ENCODE data around the gene ACKR1. TPM values are rescaled to one million over a fixed set of nuclear protein-coding genes. Genes with fewer than 3 reads are reported as not detected.

Gene ACKR1
- total RNA-seq, 1 experiment from 2014 or later, result not detected

DNA sequence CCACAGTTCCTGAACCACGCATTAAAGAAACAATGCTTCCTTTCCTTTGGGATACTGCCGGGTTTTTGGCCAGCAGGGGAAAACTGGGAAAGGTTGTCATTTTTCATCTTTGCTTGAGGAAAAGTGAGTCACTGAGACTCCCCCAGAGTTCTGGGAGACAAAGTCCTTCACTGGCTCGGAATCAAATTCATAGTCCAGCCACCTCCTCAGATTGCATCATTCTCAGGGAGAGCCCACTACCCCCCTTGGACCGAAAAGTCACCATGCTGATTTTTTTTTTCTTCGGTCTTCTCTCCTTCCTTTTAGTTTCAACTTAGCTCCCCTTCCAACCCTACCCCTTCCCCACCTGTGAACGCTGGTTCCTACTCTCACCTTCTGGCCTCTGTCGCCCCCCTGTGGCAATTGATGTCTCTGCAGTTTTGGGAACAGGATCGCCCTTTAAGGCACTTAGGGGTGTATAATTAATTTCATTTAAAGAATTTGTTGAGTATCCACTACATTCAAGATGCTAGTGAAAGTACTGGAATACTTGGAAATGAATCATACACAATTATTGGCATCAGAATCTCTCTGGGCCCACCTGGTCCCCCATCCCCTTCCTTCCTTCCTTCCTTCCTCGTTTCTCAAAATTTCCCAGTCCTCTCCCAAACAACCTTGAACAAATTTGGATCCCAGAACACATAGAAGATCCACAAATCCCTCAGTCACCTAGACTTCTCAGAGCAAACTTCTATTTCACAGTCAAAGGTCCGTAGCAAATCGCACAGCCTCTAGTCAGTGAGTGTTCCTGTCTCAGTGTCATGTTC is 6.9 kb downstream of the ACKR1 start:
- in situ Hi-C loops (cut with HindIII; ENCODE audit: low pct_unique_long_range_greater_than_20kb, low sequenced_read_pairs), result no loop called here
- DNase-seq (ENCODE audit: low read depth), result peak; percentile 49

DNA sequence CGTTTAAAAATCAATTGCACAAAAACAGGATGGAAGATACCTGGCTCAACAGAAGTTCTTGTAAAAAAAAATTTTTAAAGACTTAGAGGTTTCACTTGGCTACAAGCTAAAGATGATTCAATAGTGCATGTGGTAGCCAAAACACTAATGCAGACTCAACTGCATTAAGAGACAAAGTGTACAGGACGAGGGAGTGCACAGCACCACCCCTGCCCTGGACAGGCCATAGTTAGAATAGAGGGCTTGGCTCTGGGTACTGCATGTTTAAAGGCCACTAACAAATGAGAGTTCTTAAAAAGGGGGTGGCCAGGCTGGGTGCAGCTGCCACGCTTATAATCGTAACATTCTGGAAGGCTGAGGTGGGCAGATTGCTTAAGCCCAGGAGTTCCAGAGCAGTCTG is 7.9 kb downstream of the ACKR1 start:
- in situ Hi-C loops (cut with HindIII; ENCODE audit: low pct_unique_long_range_greater_than_20kb, low sequenced_read_pairs), result no loop called here

DNA sequence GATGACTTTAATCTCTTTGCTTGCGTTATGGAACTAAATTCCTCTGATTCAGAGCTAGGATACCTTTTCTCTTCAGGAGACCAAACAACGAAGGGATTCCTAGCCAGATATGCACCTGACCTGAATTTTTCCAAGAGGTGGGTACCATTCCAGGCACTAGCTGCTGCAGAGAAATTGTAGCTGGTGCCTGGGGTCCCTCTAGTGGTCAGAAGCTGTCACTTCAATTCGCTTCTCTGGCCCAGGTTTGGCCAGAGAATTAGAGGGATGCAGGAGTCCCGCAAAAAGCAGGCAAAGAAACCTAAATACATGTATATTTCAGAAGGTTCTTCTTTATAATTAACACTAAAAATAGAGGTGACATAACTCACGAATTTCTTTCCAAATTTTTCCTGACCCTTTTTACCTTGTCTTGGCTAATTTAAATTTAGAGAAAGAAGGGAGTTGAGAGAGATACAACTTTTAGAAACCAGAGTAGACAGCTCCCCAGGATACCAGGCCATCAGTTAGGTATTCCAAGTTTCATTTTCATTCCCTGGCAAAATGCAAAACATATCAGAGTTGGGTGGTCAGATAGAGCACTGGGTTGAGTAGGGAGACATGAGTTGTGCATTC is 9.6 kb downstream of the ACKR1 start:
- in situ Hi-C loops (cut with HindIII; ENCODE audit: low pct_unique_long_range_greater_than_20kb, low sequenced_read_pairs), result no loop called here

More for the DNA sequence above, 7.9 kb downstream of the ACKR1 start:
- no peak for DNase-seq (ENCODE audit: low read depth)

DNA sequence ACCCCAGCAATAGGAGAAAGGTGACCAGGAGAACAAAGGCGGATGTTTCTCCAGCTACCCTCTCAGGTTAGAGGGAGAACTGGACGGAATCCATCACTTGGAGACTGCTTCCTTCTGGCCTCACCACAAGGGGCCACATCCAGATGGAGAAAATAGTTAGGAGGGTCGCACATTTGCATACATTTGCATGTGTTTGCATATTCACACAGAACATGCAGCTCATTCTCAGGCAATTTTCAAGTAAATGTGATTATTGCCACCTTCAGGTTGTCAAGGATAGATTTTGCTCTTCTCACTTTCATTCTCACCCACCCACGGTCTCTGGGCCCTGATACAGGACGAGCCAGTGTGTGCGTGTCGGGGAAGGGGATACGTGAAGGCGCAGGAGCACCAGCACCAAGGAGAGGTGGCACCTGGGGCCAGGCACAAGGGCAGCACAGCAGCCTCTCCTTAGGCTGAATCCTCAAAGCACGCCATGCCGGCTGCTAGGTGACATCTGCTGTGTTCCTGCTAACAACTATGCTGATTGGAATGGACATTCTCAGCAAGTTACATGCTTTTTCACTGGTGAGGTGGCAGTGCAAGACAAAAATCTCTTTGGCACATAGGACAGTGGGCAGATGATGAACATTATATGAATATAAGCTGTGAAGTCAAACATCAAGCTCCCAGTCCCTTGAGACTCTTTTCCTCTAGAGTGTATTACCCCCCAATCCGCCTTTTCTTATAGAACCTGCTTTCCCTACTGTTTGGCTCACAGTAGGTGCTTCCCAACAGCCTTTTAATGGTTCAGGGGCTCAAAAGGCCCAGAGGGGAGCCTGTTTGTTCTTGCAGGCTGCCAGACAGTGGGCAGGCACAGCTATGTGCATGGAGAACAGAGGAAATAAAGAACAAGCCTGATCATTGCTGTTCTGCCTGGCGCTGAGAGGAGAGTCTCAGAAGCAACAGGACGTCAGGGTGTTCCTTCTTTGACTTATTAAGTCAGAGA is 14.3 kb downstream of the ACKR1 start:
- in situ Hi-C loops (cut with HindIII; ENCODE audit: low pct_unique_long_range_greater_than_20kb, low sequenced_read_pairs), result no loop called here
- no peak for DNase-seq (ENCODE audit: low read depth)

More for the DNA sequence above, 9.6 kb downstream of the ACKR1 start:
- DNase-seq (ENCODE audit: low read depth), result peak; percentile 37

DNA sequence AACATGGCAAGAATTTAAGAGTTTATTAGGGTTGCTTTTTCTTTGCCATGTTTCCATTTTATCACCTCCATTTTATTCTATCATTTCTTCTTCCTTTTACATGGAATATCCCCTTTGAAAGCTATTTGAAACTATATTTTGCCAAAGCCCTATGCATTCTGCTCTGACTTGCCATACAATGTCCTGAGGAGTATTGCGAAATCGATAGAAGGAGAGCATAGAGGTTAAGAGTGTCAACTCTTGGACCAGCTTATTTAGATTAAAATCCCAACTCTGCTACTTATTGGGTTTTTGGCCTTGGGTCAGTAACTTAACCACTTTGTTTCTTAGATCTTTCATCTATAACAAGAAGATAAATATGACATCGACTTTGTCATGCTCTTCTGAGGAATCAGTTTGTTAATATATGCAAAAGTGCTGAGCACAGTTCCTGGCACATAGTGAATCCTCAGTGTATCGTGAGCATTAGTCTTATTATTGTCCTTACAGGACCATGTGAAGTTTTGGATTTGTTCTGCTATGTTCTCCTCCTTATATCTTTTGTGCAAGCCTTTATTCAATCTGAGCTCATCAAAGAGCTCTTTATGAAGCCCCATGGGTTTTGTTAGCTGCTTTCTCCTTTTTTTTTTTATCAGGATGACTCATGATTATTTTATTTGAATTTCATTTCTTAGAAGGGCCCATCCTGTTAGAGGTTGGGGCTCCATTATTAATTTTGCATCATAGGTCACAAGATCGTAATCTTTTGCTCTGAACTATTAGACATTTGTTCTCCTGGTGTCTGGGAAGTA is 17.6 kb downstream of the ACKR1 start:
- no peak for DNase-seq (ENCODE audit: low read depth)
- in situ Hi-C loops (cut with HindIII; ENCODE audit: low pct_unique_long_range_greater_than_20kb, low sequenced_read_pairs), result no loop called here

DNA sequence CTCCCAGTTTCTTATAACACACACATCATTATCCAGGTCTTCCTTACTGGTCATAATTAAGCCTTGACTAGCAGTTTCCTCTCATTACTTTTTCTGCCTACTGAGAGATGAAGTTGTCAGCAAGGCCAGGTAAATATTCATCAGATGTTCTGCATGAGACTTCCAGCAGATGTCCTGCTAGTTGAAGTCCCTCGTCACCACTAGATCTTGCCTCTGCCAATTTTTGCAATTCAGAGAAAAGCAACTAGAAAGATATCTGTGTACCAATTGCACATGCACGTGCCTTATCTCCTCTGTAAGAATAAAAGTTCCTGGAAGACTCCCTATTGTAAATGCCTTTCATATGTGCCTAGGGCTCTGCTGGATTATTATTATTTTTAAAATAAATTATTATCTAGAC is 18.3 kb downstream of the ACKR1 start:
- no peak for DNase-seq (ENCODE audit: low read depth)
- in situ Hi-C loops (cut with HindIII; ENCODE audit: low pct_unique_long_range_greater_than_20kb, low sequenced_read_pairs), result no loop called here

DNA sequence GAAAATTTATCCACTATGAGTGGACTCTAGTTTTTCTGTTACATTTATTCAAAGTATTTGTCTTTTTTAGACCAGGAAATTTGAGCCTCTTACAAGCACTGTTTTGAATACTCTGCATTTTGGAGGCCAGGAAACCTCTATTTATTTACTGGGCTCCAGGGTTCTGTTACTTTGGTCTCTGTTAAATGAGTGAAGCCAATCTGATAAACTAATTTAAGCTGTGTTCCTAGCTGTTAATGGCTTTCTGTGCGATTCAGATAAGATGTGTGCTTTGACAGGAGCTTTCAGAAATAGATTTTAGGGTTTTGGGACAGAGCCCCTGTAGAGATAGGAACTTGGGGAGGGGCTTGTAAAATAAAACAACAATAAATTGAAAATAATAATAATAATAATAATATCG is 23.9 kb downstream of the ACKR1 start:
- in situ Hi-C loops (cut with HindIII; ENCODE audit: low pct_unique_long_range_greater_than_20kb, low sequenced_read_pairs), result no loop called here
- no peak for DNase-seq (ENCODE audit: low read depth)

DNA sequence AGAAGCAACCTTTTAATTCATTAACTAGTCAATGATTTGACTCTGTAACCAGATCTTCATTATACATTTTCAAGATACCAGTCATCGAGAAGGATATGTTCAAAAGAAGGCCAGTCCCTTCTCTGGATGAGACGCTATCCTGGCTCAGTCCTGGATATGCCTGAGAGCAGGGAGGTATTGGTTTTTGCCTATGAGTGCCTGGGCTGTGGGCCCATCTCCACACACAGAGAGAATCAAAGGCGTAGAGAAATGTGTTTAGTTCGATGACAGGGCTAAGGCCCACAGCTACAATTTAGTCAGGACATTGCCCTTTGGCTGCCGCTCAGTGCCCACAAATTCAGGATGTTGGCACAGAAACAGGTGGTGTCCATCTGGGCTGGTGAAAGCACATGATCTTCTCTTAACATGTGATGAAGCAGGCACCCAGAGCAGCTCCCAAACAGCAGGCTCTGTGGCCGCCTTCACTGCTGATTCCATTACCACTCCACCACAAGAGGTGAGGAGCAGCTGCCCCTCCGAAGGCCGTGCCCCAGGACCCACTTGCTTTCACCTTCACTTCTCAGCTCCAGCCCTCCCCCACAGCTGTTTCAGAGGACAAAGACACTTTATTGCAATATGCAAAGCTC is 24.7 kb downstream of the ACKR1 start:
- in situ Hi-C loops (cut with HindIII; ENCODE audit: low pct_unique_long_range_greater_than_20kb, low sequenced_read_pairs), result no loop called here
- no peak for DNase-seq (ENCODE audit: low read depth)

DNA sequence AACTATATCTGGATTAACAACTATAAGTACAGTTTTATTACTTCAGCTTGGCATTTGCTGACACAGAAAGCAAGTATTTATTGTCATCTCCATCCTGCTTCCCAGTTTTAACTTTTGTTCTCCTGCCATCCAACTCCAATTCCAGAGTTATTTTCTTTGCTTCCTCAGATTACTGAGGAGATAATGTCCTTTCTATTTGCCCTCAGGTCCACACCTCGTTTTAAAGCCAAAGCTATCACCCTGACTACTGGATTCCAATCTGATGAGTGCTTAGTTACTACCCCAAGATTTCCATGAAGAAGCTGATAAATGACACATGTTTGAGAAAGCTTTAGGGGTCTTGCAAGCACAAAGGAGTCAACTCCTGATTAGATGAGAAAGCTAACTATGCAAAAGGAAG is 25.2 kb downstream of the ACKR1 start:
- in situ Hi-C loops (cut with HindIII; ENCODE audit: low pct_unique_long_range_greater_than_20kb, low sequenced_read_pairs), result no loop called here
- DNase-seq (ENCODE audit: low read depth), result no peak

DNA sequence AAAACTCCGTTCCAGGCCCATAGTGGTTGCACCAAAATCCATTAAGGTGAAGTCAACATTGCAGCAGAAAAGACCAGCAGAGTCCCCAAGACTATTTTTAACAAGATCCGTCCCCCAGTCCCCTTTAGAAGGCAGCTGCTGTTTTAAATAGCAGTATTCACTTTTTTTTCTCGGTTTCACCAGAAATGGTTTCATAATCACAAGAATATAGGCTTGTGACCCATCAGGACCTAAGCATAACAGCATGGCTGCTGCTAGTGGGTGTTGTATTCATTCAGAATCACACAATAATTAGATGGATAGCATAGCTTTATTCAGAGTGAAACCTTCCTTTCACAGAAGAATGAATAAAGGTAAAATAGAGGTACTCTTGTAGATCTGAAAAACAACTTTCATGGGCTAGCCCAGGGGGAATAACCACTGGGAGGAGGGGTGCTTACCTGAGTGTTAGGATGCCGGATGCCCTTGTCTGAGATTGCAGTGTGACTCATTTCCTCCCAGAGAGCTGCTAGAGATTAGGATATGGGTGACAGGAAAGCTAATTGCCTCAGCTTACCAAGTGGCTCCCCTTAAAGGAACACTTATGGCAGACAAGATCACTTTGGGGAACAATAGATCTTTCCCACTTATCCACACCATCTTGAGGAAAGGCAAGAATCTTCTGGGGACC is 35.0 kb downstream of the ACKR1 start:
- in situ Hi-C loops (cut with HindIII; ENCODE audit: low pct_unique_long_range_greater_than_20kb, low sequenced_read_pairs), result no loop called here
- DNase-seq (ENCODE audit: low read depth), result no peak

DNA sequence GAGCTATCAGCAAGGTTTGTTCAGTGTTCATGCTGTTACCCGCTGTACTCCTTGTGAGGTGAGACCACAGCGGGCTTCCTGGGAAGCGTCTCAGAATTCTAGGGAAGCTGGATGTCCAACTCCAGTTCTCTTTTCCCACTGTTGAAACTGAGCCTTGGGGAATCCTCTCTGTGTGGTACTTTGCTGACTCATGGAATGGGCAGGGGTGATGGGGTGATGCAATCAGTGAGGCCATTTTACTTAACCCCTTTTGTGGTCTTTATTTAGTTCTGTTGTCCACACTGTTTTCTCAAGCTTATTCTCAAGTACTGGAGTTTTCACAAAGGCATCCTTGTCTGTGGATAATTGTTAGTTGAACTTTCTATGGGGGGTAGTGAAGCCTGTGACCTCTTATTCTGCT is 42.6 kb downstream of the ACKR1 start:
- in situ Hi-C loops (cut with HindIII; ENCODE audit: low pct_unique_long_range_greater_than_20kb, low sequenced_read_pairs), result no loop called here
- no peak for DNase-seq (ENCODE audit: low read depth)

DNA sequence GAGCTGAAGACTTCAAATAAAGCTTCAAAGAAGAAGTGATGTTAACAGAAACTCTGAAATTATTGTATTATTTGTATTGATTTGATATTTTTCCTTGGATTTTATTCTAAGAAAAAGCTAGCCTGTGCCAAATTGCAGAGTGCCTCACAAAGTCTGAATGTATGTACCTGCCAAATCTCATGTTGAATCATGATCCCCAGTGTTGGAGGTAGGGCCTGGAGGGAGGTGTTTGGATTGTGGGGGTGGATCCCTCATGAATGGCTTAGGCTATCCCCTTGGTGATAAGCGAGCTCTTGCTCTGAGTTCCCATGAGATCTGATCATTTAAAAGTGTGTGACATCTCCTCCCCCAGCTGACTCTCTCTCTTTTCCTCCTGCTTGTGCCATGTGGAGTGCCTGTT is 43.6 kb downstream of the ACKR1 start:
- DNase-seq (ENCODE audit: low read depth), result no peak
- in situ Hi-C loops (cut with HindIII; ENCODE audit: low pct_unique_long_range_greater_than_20kb, low sequenced_read_pairs), result no loop called here

DNA sequence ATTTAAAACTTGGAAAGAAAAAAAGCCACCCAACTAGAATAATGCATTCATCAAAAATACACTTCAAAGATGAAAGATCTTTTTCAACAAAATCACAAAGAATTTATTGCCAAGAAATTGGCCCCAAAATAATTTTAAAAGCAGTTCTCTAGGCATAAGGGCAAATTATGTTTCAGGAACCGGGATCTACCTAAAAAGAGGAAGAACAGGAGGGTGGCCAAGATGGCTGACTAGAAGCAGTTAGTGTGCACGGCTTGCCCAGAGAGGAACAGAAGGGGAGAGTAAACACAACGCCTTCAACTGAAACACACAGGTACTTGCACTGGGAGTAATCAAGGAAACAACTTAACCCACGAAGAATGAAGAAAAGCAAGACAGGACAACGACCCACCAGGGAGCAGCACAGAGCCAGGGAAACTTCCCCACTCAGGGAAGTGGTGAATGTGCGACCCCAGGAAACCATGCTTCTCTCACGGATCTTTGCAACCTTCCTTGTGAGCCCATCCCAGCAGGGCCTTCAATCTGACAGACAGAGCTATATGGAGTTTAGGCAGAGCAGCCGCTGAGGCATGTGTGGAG is 46.1 kb downstream of the ACKR1 start:
- no peak for DNase-seq (ENCODE audit: low read depth)

More for the DNA sequence above, 46.1 kb downstream of the ACKR1 start:
- in situ Hi-C loops (cut with HindIII; ENCODE audit: low pct_unique_long_range_greater_than_20kb, low sequenced_read_pairs), result no loop called here
